GM18870 (cell line): ENCODE results near the gene CDC14B.
"Not testable (repeated sequence)": the region's sequence is repeated elsewhere in the genome, so short reads cannot be mapped to it uniquely, and the experiment has no call there.

ENCODE experiments used
- ATAC-seq: cut with Tn5 transposase; IDR thresholded peaks from one replicate; pipeline ENCODE4 v1.9.1; 2021; ENCODE audit warnings: moderate library complexity; ENCODE audit not compliant: unreplicated experiment

CDC14B gene

DNA sequence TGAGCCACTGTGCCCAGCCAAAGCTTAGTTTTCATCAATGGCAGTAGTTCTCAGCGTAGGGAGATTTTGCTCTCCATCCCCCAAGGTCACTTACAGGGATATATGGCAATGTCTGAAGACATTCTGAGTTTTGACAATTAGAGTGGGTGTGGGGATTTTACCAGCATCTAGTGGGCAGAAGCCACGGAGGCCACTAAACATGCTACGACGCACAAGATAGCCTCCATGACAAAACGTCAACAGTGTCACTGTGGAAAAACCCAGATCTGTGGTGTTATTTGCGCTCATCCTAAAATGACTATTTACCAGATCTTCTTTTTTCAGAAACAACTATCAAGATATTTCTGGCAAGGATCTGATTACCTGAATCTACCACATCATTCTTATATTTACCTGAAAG lies 68.2 kb downstream of the CDC14B start:
- ATAC-seq: no peak

GRCh38 chr9:96550659-96551058 lies 69.0 kb downstream of the CDC14B start:
- no peak for ATAC-seq

DNA sequence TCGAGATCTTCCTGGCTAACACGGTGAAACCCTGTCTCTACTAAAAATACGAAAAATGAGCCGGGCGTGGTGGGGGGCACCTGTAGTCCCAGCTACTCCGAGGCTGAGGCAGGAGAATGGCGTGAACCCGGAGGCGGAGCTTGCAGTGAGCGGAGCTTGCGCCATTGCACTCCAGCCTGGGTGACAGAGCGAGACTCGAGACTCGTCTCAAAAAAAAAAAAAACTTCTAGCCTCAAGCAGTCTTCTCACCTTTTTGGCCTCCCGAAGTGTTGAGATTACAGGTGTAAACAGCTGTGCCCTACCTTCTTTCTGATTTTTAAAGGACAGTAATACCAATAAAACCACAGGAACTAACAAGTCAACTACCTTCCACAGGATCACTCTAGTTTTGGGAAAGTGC lies 76.5 kb downstream of the CDC14B start:
- not testable (repeated sequence) for ATAC-seq

DNA sequence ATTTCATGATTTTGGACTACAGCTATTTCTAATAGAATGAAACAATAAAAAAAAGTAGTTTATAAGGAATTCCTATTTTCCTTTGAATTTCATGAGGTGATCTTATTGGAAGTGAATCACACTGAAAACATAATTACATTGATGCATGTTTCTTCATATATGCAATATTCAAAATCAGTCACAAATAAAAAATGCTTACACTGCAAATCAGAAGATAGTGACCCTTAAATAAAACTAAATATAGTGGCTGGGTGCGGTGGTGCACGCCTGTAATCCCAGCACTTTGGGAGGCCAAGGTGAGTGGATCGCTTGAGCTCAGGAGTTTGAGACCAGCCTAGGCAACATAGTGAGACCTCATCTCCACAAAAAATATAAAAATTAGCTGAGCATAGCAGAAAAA lies 79.5 kb downstream of the CDC14B start:
- ATAC-seq: no peak

DNA sequence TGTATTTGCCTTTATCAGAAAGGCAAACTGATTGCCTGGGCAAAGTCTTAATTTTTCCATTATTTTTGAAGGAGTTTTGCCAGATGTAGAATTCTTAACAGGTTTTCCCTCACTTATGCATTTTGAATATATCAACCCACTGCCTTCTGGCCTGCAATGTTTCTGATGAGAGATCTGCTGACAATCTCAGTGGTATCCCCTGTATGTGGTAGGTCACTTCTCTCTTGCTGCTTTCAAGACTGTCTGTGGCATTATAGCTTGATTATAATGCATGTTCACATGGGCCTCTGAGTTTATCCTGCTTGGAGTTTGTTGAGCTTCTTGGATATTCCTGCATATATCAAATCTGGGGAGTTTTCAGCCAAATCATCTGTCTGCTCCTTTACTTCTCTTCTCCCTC lies 87.5 kb downstream of the CDC14B start:
- ATAC-seq: no peak

- ATAC-seq: no peak
Observed at GRCh38 chr9:96524764-96525163, 94.9 kb downstream of the CDC14B start.

DNA sequence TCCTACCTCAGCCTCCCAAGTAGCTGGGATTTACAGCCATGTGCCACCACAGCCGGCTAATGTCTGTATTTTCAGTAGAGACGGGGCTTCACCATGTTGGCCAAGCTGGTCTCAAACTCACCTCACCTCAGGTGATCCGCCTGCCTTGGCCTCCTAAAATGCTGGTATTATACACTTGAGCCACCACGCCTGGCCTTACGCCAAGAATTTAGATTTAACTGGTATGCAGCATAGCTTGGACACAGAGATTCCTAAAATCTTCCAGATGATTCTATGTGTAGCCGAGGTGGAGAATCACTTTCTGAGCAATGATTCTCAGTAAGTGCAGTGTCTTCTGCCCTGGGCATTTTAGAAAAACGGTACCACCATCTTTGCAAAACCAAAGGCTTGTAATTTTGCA lies 95.6 kb downstream of the CDC14B start:
- no peak for ATAC-seq

DNA sequence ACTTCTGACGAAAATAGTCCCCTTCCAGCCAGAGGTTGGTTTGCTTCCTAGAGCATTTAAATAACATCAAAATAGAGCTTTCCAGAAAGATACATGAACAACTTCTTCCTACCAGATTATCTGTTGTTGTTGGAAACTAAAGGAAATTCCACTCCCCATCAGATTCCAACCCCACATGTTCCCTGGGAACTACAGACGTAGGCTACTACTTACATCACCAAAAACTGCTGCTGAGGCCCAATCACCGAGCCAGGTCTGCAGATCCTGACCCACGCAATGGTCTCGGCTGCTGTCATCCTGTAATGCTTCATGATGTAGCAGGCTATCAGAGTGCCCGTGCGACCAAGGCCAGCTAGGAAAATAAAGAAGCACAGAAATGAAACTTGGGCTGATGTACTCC lies 96.3 kb downstream of the CDC14B start:
- ATAC-seq: no peak

GRCh38 chr9:96522366-96522765 lies 97.3 kb downstream of the CDC14B start:
- no peak for ATAC-seq

- ATAC-seq: no peak
Observed at GRCh38 chr9:96519787-96520186, 99.9 kb downstream of the CDC14B start.

DNA sequence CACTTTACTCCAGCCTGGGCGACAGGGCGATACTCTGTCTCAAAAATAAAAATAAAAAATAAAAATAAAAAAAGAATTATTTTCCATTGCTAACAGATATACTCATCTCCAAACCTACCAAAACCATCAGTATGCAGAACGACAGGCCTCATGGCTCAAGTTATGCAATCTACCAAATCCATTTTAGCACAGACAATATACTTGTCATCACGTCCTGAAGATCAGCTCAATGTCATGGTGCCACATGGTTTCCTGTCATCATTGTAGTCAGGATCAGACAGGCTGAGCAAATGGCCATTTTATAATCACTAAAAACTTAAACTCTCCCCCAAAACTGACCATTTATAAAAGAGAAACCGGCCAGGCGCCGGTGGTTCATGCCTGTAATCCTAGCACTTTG lies 100.5 kb downstream of the CDC14B start:
- no peak for ATAC-seq

DNA sequence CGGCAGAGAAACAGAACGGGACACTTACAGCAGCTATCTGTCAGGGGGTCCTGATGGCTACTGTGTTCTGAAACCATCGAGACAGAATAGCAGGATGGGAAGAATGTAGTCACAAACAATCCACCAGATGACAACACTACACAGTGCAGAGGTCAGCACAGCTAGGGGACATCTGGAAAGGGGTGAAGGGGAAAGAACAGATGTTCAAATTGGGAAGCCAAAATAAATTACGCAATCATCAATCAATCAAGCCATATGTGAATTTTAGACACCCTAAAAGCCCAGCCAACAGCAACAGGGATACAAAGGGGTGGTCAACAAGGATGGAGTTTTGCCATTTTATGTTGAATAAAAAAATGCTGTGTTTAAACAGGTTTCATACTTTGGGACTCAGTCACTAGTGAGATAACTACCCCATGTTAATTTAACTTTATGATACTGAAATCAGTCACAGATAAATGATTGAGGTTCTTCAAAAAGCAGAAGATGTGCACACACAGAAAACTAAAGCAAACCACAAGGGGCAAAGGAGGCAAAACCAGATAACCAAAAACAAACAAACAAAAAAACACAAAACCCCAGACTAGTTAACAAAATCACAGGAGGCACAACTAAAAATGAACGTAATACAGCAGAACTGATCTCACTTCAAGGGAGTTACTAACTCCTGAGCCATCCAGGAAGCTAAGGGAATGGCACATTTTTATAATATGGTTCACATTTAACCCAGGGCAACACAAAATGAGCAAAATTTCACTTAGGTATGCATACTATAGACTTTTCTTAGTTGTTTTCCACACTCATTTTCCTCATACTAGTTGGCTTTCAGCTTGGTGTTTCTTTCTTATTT lies 103.8 kb downstream of the CDC14B start:
- ATAC-seq: no peak

DNA sequence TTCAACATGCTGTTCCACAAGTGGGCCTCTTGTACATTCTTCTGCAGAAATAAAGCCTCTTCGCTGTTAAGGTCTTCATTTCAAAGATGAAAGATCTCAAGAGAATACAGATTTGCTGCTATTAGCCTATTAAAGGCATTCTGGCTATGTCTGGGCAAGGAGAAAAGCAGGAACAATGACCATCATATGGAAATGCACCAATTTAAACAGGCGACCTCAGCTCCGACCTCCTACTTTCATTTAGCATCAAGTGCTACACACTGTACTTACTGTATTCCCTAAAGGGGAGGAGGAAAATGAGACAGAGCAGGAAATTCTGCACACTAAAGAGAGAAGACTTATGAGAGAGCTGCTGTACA lies 104.9 kb downstream of the CDC14B start:
- no peak for ATAC-seq

GRCh38 chr9:96514108-96514799 lies 105.4 kb downstream of the CDC14B start:
- ATAC-seq: no peak

DNA sequence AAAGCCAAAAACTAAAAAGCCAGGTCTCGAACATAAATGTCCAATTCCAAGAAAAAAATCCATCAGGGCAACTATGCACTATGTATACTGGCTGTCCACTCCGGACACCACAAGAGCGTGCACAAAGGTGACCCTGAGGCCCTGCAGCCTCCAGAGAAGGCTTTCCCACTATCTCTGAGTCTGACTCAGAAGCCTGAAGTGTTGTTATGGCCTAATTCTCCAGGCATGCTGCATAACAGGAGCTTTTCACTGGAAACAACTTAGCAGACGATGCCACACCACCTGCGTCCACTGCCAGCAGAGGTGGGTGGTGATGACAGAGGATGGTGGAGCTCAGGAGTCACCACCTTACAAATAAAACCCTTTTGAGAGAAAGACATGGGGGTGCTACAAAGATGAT lies 106.0 kb downstream of the CDC14B start:
- no peak for ATAC-seq

DNA sequence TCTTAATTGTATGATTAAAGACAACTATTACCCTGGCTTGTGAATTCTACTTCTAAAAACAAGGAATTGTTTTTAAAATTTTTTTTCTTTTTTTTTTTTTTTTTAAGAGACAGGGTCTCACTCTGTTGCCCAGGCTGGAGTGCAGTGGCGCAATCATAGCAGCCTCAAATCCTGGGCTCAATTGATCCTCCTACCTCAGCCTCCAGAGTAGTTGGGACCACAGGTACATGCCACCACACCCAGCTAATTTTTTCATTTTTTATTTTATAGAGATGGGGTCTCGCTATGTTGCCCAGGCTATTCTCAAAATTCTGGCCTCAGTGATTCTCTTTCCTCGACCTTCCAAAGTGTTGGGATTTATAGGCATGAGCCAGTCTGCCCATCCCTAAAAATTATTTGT lies 107.4 kb downstream of the CDC14B start:
- ATAC-seq: no peak

DNA sequence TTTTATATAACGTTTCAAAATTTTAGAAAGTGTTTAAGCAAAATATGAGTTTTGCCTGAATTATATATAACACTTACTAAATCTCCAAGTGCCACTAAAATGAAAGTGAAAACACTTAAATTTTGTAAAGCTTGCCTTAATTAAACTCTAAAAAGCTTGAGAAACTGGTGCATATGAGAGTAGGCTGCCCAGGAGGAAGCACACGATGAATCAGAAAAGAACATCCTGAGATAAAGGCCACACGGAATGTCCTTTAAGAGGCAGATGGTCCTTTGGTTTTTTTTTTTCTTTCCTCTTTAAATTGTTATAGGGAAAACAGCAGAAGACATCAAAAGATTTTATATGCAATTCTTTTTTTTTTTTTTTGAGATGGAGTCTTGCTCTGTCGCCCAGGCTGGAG lies 109.4 kb downstream of the CDC14B start:
- no peak for ATAC-seq

GRCh38 chr9:96509848-96510247 lies 109.8 kb downstream of the CDC14B start:
- no peak for ATAC-seq

DNA sequence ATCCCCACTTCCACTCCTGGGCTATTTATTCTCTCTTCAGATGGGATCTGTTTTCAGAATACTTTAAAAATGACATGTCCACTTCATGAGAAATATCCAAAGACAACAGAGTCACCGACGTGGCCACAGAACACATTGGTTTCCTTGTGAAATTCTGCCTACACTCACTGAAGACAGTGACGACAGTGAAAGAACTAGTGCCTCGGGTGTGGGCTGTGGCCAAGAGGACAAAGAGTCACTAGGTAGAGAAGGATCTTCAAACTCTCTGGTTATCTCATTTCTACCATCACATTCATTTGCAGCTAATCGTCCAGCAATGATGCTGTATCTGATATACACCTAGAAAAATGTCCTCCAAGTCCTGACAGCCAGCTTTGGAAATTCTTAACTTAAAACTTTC lies 110.6 kb downstream of the CDC14B start:
- ATAC-seq: no peak

GRCh38 chr9:96508227-96508940 lies 111.3 kb downstream of the CDC14B start:
- ATAC-seq: no peak

DNA sequence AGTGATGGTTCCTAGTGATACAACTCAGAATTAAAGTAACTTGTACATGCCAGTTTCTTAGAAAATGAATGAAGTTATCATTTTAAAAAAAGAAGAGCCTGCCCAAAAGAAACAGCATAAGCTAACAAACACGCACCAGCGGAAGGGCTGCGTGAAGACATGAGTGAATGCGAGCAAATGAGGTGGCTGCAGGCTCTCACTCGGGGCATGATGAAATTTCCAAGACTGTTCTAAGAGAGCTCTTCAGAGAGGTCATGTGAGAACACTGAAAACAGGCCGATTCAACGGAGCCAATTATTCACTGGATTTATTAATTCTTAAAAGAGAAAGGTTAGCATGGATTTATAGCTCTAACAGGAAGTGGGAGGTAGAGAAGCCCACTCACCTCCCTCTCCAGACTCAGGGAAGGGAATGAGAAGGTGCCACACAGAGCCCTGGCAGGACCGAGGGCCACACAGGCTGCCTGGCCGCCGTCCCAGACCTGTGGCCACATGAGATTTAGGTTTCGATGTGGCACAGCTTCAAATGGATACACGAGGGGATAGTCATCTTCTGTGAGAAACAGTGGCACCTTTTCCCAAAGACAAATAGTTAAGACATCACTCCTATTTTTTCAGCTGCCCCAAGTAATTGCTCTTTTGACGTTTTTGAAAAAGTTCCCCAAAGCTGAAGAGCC lies 114.2 kb downstream of the CDC14B start:
- ATAC-seq: no peak
